Loucy (cell line): Measurements from ENCODE around the gene ACTR1A.
A peak's percentile ranks its signal among the peaks of the same experiment; 100 is the strongest.
"Not testable (repeated sequence)": the region's sequence is repeated elsewhere in the genome, so short reads cannot be mapped to it uniquely, and the experiment has no call there.

Source experiments
- H2AFZ ChIP-seq: fragments of 200-600 bp; sonication (generic); 2 replicates; pipeline ENCODE4 v1.6.0; 2016; ENCODE audit warnings: antibody characterized with exemption, mild to moderate bottlenecking, low read length, moderate library complexity
- H3F3A ChIP-seq: fragments of 200-600 bp; 2 replicates; pipeline ENCODE4 v1.6.0; 2016; ENCODE audit warnings: antibody characterized with exemption, low read depth, mild to moderate bottlenecking
- H3K27me3 ChIP-seq: fragments of 200-600 bp; sonication (generic); 2 replicates; pipeline ENCODE4 v1.6.1; 2014; ENCODE audit warnings: low read length, mild to moderate bottlenecking; ENCODE audit not compliant: insufficient read depth, poor library complexity, severe bottlenecking
- H3K36me3 ChIP-seq: fragments of 200-600 bp; sonication (generic); 2 replicates; pipeline ENCODE4 v1.6.1; 2016; ENCODE audit warnings: low read length; ENCODE audit not compliant: insufficient read depth
- H3K4me1 ChIP-seq: fragments of 200-600 bp; sonication (generic); 2 replicates; pipeline ENCODE4 v1.5.1; 2014; ENCODE audit warnings: low read length, mild to moderate bottlenecking; ENCODE audit not compliant: insufficient read depth, poor library complexity, severe bottlenecking
- H3K4me2 ChIP-seq: fragments of 200-600 bp; sonication (generic); 2 replicates; pipeline ENCODE4 v1.6.0; 2014; ENCODE audit warnings: antibody characterized with exemption, low read length, low read depth, mild to moderate bottlenecking; ENCODE audit not compliant: poor library complexity, severe bottlenecking
- H3K4me3 ChIP-seq: fragments of 200-600 bp; sonication (generic); 2 replicates; pipeline ENCODE4 v1.5.1; 2014; ENCODE audit warnings: low read length, mild to moderate bottlenecking, mixed read lengths; ENCODE audit not compliant: poor library complexity, severe bottlenecking
- H3K79me2 ChIP-seq: fragments of 200-600 bp; sonication (generic); 2 replicates; pipeline ENCODE4 v1.6.1; 2014; ENCODE audit warnings: low read length; ENCODE audit not compliant: insufficient read depth
- H3K9ac ChIP-seq: fragments of 200-600 bp; sonication (generic); 2 replicates; pipeline ENCODE4 v1.6.0; 2014; ENCODE audit warnings: mild to moderate bottlenecking, low read depth, low read length, moderate library complexity; ENCODE audit not compliant: poor library complexity, severe bottlenecking
- H3K9me2 ChIP-seq: fragments of 200-600 bp; sonication (generic); replicated peaks from 2 replicates; pipeline ENCODE4 v1.6.1; 2016; ENCODE audit warnings: low read depth, low read length, mixed read lengths
- H3K9me3 ChIP-seq: fragments of 200-600 bp; sonication (generic); 2 replicates; pipeline ENCODE4 v1.6.1; 2014; ENCODE audit warnings: mild to moderate bottlenecking, antibody characterized with exemption, low read length, low read depth; ENCODE audit not compliant: insufficient read depth
- H4K20me1 ChIP-seq: fragments of 200-600 bp; sonication (generic); 2 replicates; pipeline ENCODE4 v1.6.0; 2014; ENCODE audit warnings: antibody characterized with exemption, low read length, mild to moderate bottlenecking; ENCODE audit not compliant: insufficient read depth, poor library complexity, severe bottlenecking
- CTCF ChIP-seq: fragments of 200-600 bp; sonication (generic); conservative IDR thresholded peaks from 2 replicates; pipeline ENCODE4 v1.5.1; 2014; ENCODE audit warnings: mild to moderate bottlenecking, antibody characterized with exemption, low read length
- EZH2phosphoT487 ChIP-seq: fragments of 200-600 bp; IDR thresholded peaks from 2 replicates; pipeline ENCODE4 v1.6.1; 2018; ENCODE audit warnings: antibody characterized with exemption, mild to moderate bottlenecking, moderate library complexity, borderline replicate concordance

The ACTR1A gene

DNA sequence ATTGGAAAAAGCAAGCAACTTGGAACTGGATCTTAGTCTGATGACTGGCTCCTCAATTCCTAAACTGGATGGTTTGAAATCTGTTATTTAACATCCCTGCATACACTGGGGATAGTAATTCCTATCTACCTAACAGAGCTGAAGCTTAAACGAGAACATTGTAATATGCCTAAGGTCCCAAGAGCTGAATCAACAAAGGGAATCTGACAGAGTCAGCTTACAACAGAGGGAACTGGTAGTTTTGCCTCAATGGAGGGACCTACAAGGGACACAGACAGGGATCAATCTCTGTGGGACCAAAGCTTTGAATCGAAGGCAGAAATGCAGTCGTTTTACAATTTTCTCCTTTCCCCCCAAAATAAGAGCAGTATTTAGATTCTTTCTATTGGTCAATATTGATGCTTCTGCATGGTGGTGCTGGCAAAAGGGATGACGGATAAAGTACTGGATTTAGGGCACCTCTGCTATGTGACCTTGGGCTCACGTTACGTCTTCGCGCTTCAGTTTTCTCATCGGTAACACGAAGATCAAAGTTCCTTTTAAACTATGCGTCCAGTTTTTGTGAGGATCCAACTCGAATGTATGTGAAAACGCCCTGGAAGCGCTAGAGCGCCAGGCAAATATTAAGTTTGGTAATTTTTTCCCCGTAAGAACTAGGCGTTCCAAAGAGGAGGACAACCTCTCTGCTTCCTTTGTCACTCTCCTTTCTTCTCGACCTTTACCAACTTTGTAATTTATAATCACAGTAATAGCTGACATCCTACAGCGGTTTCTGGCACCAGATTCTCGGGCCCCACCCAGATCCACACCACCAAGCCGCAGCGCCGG is 1.1 kb downstream of the ACTR1A start:
- Histone ChIP-seq H2AFZ (no peak overlapping the region), H4K20me1 (peaks cover 69% of the 10 kb centered on the region), H3F3A (no peaks in the 10 kb centered on the region), H3K27me3 (no peaks in the 10 kb centered on the region), H3K4me1 (peaks cover 50% of the 10 kb centered on the region), H3K4me3 (peak overlapping the region; percentile 90), H3K4me2 (peak overlapping the region; percentile 98), H3K79me2 (peaks cover 76% of the 10 kb centered on the region), H3K9me3 (no peaks in the 10 kb centered on the region), H3K9ac (peak overlapping the region; percentile 76), H3K36me3 (no peaks in the 10 kb centered on the region), H3K9me2 (no peaks in the 10 kb centered on the region)
- TF ChIP-seq EZH2phosphoT487 (no peak), CTCF (no peak)

GRCh38 chr10:102500686-102501085 is 1.8 kb downstream of the ACTR1A start:
- Histone ChIP-seq H3K79me2 (peaks cover 76% of the 10 kb centered on the region), H3K4me3 (peak overlapping the region; percentile 90), H3K4me2 (peak overlapping the region; percentile 98), H4K20me1 (peaks cover 70% of the 10 kb centered on the region), H3K4me1 (peaks cover 46% of the 10 kb centered on the region), H3K9ac (peak overlapping the region; percentile 76)
- H3K27me3 ChIP-seq, H3K9me3 ChIP-seq, H3K9me2 ChIP-seq, H2AFZ ChIP-seq, H3F3A ChIP-seq, H3K36me3 ChIP-seq: not testable (repeated sequence)

DNA sequence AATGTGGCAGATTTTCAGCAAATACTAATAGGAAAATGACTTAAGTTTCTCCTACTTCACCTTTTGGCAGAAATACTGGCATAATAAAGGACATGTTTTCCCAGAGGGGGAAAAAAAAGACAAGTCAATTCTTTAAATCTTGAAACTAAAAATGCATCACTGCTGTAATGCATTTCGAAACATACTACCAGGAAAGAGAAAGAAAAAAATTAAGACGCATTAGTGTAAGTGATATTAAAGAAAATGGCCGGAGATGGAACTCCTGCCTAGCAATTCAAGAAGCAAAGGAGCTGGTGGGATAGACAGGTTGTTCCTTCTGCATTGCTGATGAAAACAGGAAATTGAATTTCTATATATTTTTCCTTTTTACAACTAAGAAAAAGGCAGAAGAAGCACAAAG is 3.2 kb downstream of the ACTR1A start:
- Histone ChIP-seq H3K9me2 (no peaks in the 10 kb centered on the region), H3K79me2 (peaks cover 74% of the 10 kb centered on the region), H3K27me3 (no peaks in the 10 kb centered on the region), H2AFZ (no peak overlapping the region), H3F3A (no peaks in the 10 kb centered on the region), H3K9ac (peak overlapping the region; percentile 58), H3K4me2 (peak overlapping the region; percentile 61), H3K4me3 (peak overlapping the region; percentile 38), H3K36me3 (no peaks in the 10 kb centered on the region), H3K9me3 (no peaks in the 10 kb centered on the region), H3K4me1 (peaks cover 37% of the 10 kb centered on the region), H4K20me1 (peaks cover 65% of the 10 kb centered on the region)
- TF ChIP-seq EZH2phosphoT487: no peak

- no peaks in the 10 kb centered on the region for H3K9me3 ChIP-seq
- peaks cover 5% of the 10 kb centered on the region; the same call in 1 of the 2 replicates for H3K36me3 ChIP-seq
- peaks cover 88% of the 10 kb centered on the region for H3K79me2 ChIP-seq
- peaks cover 36% of the 10 kb centered on the region for H3K4me1 ChIP-seq
- no peaks in the 10 kb centered on the region for H3F3A ChIP-seq
- no peaks in the 10 kb centered on the region for H3K9me2 ChIP-seq
- no peak overlapping the region for H2AFZ ChIP-seq
- TF ChIP-seq CTCF (no peak), EZH2phosphoT487 (no peak)
- H3K27me3 ChIP-seq: no peaks in the 10 kb centered on the region
- H4K20me1 ChIP-seq: peaks cover 76% of the 10 kb centered on the region
- no peak overlapping the region for H3K4me3 ChIP-seq
- H3K4me2 ChIP-seq: peak overlapping the region; percentile 61
- no peak overlapping the region for H3K9ac ChIP-seq
These were observed 5.0 kb downstream of the ACTR1A start for GRCh38 chr10:102497545-102497944.
